DMS153 treated with DMSO at 0.1 percent for 48 hours (cell line): ENCODE data around the gene DDHD1.

Experiments
- DNase-seq: peaks from one replicate; lab custom pipeline; 2025; ENCODE audit not compliant: unreplicated experiment; lab: John Stamatoyannopoulos, UW

The DDHD1 gene

DNA sequence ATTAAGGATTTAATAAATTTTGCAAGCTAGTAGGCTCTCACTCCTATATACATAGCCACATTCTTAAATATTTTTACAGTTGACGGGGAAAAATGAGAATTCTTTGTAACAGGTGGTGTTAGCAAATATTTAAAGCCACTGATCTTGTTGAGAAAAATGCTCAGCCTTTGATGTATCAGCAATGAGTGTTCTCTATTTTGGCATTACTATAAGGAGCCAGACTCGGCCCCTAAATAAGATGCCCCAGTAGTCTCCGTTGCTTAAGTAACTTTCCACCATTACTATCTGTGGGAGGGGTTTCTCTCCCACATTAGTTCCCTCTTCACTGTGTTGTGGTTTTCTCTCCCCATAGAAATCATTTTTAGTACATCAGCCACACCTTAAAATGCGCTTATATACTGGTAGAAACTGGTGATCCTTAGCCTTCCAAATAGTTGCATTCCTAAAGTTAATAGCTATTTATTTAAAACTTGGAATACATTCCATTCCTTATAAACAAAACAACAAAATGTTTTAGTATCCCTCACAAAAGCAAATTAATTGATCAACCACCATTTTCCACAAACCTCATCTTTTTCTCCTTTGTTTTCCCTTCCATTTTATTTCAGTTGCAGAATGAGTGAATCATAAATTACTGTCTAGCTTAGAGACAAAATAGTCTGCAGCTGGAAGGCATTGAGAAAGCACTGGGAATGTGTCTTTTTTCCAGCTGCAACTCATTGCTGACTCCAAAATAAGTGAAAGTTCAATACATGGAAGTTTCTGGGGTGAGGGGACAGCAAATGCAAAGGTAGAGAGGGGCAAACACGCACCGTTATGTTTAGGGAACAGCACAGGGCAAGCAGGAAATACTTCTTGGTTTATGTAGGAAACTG is 117.5 kb downstream of the DDHD1 start:
- DNase-seq = no peak

DNA sequence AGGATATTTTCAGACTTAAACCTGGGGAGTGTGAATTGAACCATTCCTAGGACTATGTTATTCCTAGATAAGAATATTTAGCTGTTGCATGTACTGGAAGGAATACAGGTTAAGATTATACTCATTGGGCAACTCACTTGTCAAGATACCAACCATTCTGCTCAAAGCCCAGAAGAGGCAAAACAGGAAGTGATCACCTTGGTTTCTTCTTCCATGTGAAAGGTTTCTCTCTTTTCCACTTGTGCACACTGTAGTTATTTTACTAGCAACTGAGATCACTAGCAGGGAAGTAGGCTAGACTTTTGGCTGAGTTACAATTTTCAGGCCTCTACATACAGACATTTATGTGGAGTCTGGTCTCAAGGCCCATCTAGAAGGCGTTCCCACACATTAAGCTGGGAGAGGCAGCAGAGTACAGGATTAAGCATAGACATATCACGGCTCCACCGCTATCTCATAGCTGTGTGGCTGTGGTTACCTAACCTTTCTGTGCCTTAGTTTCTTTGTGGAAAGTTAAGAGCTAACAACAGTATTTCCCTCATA is 118.4 kb downstream of the DDHD1 start:
- DNase-seq = no peak

DNA sequence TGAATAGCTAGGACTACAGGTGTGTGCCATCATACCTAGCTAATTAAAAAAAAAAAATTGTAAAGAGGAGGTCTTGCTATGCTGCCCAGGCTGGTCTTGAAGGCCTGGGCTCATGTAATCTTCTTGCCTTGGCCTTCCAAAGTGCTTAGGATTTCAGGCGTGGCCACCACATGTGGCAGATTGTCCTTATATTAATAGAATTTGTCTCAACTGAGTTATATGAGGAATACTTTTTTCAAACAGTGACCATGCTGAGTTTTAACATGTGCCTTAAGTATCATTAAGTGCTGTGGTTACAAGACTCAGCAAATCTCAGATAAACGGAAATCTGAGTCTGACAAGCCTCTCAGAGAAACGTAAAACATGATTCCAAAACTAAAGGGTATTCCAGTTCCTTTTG is 119.1 kb downstream of the DDHD1 start:
- no peak for DNase-seq

DNA sequence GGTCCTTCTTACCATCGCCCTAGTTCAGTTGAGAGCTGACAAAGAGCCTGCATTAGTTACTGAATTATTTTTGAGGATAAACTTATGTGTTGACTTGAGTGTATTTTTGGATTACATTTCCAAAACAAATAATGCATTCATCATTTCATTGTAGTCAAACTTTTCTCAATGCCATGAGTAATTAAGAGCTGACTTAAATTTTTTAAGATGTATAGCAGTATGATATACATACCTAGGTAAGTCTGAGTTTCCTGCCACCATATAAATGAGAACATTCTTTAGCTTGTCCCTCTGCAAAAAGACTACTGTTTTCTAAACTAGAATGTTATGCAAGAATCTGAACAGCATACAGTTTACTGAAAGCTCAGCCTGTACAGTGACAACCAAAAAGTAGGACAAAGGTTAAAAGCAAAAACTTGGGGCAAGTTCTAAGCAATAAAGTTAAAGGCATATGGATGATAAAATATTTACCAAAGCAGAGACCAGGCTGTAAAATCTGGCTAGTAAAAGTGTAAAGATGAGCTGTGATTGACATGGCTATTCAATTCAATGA is 120.2 kb downstream of the DDHD1 start:
- DNase-seq = no peak

GRCh38 chr14:53032161-53032803 is 120.8 kb downstream of the DDHD1 start:
- DNase-seq = no peak

- DNase-seq = no peak
Observed at GRCh38 chr14:53027562-53027961, 125.6 kb downstream of the DDHD1 start.

- DNase-seq = no peak
Observed at GRCh38 chr14:53027041-53027440, 126.1 kb downstream of the DDHD1 start.

- no peak for DNase-seq
Observed at GRCh38 chr14:53023325-53023724, 129.8 kb downstream of the DDHD1 start.

GRCh38 chr14:53022593-53022992 is 130.5 kb downstream of the DDHD1 start:
- no peak for DNase-seq

DNA sequence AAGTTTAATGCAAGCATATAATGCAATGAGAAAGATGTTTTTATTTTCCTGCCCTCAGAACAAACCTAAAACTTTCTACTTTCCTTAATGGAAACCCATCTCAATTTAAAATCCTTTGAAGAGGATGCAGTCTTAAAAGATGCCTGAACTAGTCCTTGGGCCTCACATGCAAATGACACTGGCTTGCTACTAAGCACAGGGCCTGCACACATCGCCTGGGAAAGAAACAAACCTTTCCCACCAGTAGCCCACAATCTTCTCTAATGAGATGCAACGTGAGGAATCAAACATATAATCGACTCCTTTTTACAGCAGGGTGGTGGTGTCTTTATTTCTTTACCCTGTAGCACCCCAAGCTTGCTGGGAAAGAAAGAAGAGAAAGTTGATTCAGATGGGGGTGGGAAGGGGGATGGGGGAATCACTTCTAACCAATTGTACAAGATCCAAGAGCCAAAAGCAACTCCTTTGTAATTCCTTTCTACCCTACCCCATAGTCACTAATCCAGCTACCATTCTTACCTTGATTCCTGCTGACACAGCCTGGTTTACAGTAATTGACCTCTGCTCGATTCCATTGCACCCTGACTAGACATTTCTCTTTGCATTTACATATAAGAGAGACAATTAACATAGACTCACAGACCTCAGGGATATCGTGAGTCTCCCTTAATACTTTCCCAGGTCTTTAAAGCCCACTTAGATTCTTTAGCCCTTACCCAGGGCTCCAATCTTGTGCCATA is 132.8 kb downstream of the DDHD1 start:
- no peak for DNase-seq

DNA sequence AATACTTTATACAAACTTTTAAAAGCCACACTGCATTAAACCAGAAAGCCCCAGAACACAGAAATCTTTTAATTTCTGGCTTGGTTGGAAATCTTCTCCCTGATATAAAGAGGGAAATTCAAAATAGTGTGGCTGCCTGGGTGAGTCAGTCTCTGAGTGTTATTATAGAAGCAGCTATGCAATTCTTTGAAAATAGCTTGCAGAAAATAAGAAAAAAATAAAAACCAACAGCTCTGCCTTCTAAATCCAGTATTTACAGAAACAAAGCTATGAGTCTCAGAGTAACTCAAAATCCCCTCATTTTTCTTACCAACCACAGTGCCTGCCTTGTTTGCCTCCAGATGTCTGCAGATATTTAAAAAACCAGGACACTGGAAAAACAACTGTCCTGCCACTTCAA is 133.7 kb downstream of the DDHD1 start:
- no peak for DNase-seq

DNA sequence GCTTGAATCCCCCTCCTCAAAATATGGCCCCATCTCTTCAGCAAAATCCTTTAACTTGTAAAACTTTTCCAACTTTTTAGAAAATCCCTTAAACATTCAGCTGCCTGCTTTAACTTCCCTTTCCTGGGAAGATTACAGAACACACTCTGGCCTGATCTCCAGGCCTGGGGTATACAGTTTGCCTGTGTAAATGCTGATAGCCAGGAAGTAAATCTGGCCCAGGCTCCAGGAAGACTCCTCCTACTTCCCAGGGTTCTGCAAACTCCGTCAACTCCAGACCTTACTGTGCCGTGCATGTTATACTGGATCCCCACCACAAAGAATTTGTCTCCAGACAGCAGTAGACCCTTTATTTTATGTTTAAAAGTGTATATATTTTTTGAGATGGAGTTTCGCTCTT is 135.3 kb downstream of the DDHD1 start:
- DNase-seq = no peak

- no peak for DNase-seq
Observed at GRCh38 chr14:53016919-53017318, 136.2 kb downstream of the DDHD1 start.

DNA sequence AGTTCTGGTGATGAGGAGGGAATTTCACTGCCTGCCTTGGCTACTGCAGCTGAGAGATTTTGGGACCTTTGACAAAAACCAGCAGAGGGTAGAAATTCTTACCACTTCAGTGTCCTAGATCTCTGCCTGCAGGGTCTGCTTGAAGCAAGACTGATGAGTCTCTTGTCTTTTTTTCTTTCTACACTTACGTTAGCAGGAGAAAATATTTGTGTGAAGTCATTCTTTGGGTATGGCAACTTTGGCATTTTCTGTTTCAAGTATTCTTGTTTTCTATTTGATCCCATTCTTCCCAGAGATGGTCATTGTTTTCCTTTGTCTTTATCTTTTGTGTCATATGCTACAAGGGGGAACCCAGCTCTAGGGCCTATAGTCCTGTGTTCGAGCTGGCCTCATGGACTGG is 136.6 kb downstream of the DDHD1 start:
- no peak for DNase-seq

GRCh38 chr14:53011053-53011462 is 142.1 kb downstream of the DDHD1 start:
- DNase-seq = no peak

GRCh38 chr14:53010193-53011040 is 142.7 kb downstream of the DDHD1 start:
- no peak for DNase-seq

DNA sequence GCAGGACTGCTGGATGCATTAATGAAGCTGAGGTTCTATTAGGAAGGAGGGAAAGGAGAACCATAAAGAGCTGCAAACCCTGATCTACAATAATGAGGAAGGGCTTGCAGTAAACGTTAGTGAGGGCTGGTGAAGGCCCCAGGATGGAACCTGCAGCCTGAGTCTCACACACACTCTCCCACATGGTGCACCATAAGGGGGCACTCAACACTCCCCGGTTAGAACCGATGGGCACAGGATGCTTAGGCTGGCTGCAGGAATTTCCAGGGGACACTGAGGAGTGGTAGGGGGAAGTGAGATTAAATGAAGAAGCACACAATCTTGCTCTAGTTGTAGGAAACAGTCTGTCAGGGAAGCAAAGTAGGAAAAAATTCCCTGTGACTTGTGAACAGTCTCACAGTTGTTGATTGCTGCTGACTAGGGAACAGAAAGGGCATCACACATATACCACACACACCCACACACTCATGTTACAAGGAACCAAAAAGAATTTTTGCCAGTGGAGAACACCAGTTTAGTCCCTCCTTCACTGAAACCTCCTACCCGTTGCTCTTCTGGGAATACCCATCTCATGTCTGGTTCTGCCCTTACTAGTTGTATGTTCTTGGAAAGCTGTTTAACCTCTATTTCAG is 146.1 kb downstream of the DDHD1 start:
- no peak for DNase-seq

GRCh38 chr14:53004976-53005375 is 148.1 kb downstream of the DDHD1 start:
- no peak for DNase-seq

- no peak for DNase-seq
Observed at GRCh38 chr14:53003776-53004175, 149.3 kb downstream of the DDHD1 start.

- no peak for DNase-seq
Observed at GRCh38 chr14:53002576-53002975, 150.5 kb downstream of the DDHD1 start.
